Measurements from ENCODE around the gene BCAM. TPM values are rescaled to one million over a fixed set of nuclear protein-coding genes. Genes with fewer than 3 reads are reported as not detected.
"Not testable (repeated sequence)": the region's sequence is repeated elsewhere in the genome, so short reads cannot be mapped to it uniquely, and the experiment has no call there.

BCAM gene
- total and polyA plus RNA-seq, 12 donors = 5.1 to 81.1 (median 44.7) TPM

- TF ChIP-seq POLR2A (IDR thresholded peaks at IDR 0.05) (no peak), CTCF (IDR thresholded peaks at IDR 0.05) (no peak)
- H3K27ac ChIP-seq = no peak overlapping the region
- intact Hi-C loops (cut with DNase I) = no loop called here
- no peaks in the 10 kb centered on the region for H3K36me3 ChIP-seq (replicated peaks in 1 of 2)
- H3K4me3 ChIP-seq = no peak overlapping the region
- H3K27me3 ChIP-seq = no peaks in the 10 kb centered on the region
- DNase-seq = no peak
- WGBS, 4 donors = 64 to 73% (median 66%) methylated on average over 4 of the region's 4 CpGs
- H3K9me3 ChIP-seq (replicated peaks in 1 of 3) = no peaks in the 10 kb centered on the region
- H3K4me1 ChIP-seq (replicated peaks in 1 of 2) = peaks cover 7% of the 10 kb centered on the region in 2 donors
Measured at GRCh38 chr19:44823373-44823698, 14.4 kb downstream of the BCAM start.

GRCh38 chr19:44824761-44825160, 15.9 kb downstream of the BCAM start:
- Histone ChIP-seq H3K27ac (no peak overlapping the region), H3K4me1 (replicated peaks in 1 of 2) (peaks cover 7% of the 10 kb centered on the region in 2 donors), H3K36me3 (replicated peaks in 1 of 2) (no peaks in the 10 kb centered on the region), H3K9me3 (replicated peaks in 1 of 3) (no peaks in the 10 kb centered on the region), H3K27me3 (no peaks in the 10 kb centered on the region), H3K4me3 (no peak overlapping the region)
- intact Hi-C loops (cut with DNase I) = no loop called here
- 86 to 97% (median 92%) methylated on average over 4 of the region's 4 CpGs for WGBS, 4 donors
- TF ChIP-seq POLR2A (IDR thresholded peaks at IDR 0.05) = no peak
- TF ChIP-seq CTCF (IDR thresholded peaks at IDR 0.05) = no peak
- DNase-seq = no peak

GRCh38 chr19:44832875-44833274, 24.0 kb downstream of the BCAM start:
- H3K27me3 ChIP-seq; H3K27ac ChIP-seq; intact Hi-C loops (cut with DNase I); H3K36me3 ChIP-seq (replicated peaks in 1 of 2); H3K4me1 ChIP-seq (replicated peaks in 1 of 2); H3K4me3 ChIP-seq; DNase-seq; H3K9me3 ChIP-seq (replicated peaks in 1 of 3): not testable (repeated sequence)
- WGBS, 4 donors = 62 to 73% (median 69%) methylated on average over 6 of the region's 6 CpGs

- H3K4me3 ChIP-seq; intact Hi-C loops (cut with DNase I); H3K27ac ChIP-seq; H3K9me3 ChIP-seq (replicated peaks in 1 of 3); H3K4me1 ChIP-seq (replicated peaks in 1 of 2); DNase-seq; H3K36me3 ChIP-seq (replicated peaks in 1 of 2); H3K27me3 ChIP-seq: not testable (repeated sequence)
- 80 to 96% (median 90%) methylated on average over 6 to 8 of the region's 8 CpGs for WGBS, 4 donors
Measured at GRCh38 chr19:44834399-44834798, 25.5 kb downstream of the BCAM start.

GRCh38 chr19:44839276-44839675, 30.4 kb downstream of the BCAM start:
- Histone ChIP-seq H3K27me3 (peaks cover 3% of the 10 kb centered on the region), H3K9me3 (replicated peaks in 1 of 3) (no peaks in the 10 kb centered on the region), H3K27ac (no peak overlapping the region), H3K36me3 (replicated peaks in 1 of 2) (no peaks in the 10 kb centered on the region), H3K4me3 (no peak overlapping the region), H3K4me1 (replicated peaks in 1 of 2) (peaks cover 0 to under 1% of the 10 kb centered on the region in 2 donors)
- intact Hi-C loops (cut with DNase I) = no loop called here
- WGBS, 4 donors = 89 to 94% (median 91%) methylated on average over 2 of the region's 2 CpGs
- no peak for DNase-seq
- TF ChIP-seq POLR2A (IDR thresholded peaks at IDR 0.05) (no peak), CTCF (IDR thresholded peaks at IDR 0.05) (no peak)
